Progenitor cell of endocrine pancreas (in vitro differentiated cells): ENCODE data around the gene NUDT7. TPM values are rescaled to one million over a fixed set of nuclear protein-coding genes. Genes with fewer than 3 reads are reported as not detected.

Experiments
- DNase-seq: peaks from one replicate; pipeline ENCODE4 v3.0.0; 2021; ENCODE audit warnings: low spot score; ENCODE audit not compliant: unreplicated experiment
- H3K27ac Mint-ChIP-seq: 2 replicates; pipeline ENCODE4 v1.8.0; 2021; ENCODE audit warnings: mild to moderate bottlenecking, moderate library complexity, mixed read lengths
- H3K27me3 Mint-ChIP-seq: 2 replicates; pipeline ENCODE4 v1.8.0; 2021; ENCODE audit warnings: mixed read lengths
- H3K36me3 Mint-ChIP-seq: 2 replicates; pipeline ENCODE4 v1.8.0; 2022; ENCODE audit warnings: mixed read lengths; ENCODE audit not compliant: insufficient read depth
- H3K4me1 Mint-ChIP-seq: 2 replicates; pipeline ENCODE4 v1.8.0; 2021; ENCODE audit warnings: low read depth, mixed read lengths
- H3K4me3 Mint-ChIP-seq: 2 replicates; pipeline ENCODE4 v1.8.0; 2021; ENCODE audit warnings: low read depth, mild to moderate bottlenecking, moderate library complexity, mixed read lengths
- H3K9me3 Mint-ChIP-seq: 2 replicates; pipeline ENCODE4 v1.8.0; 2021; ENCODE audit warnings: low read depth, mixed read lengths
- CTCF ChIP-seq: fragments of 200-600 bp; sonication (generic); IDR thresholded peaks from one replicate; pipeline ENCODE4 v1.5.0; 2021; ENCODE audit warnings: antibody characterized with exemption, mild to moderate bottlenecking; ENCODE audit not compliant: unreplicated experiment
- total RNA-seq: library from RNA; stranded (reverse); gene quantifications from 2 replicates; pipeline ENCODE4 v1.2.1, GENCODE V29; 2021

Gene NUDT7
- total RNA-seq, 1 donor from 2014 or later: 4.2 TPM

DNA sequence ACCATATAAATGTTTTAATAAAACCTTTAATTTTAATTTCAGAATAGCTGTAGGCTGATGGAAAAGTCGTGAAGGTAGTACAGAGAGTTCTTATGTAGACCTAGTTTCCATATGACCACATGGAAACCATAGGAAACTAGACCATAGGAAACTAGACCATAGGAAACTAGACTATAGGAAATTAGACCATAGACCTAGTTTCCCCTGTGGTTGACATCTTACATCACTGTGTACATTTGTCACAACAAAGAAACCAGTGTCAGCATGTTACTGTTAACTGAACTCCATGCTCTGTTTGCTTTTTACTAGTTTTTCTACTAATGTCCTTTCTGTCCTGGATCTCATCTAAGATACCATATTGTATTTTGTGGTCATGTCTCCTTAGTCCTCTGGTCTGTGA lies 14.6 kb downstream of the NUDT7 start:
- H3K4me1 Mint-ChIP-seq: no peaks in the 10 kb centered on the region
- peaks cover 9% of the 10 kb centered on the region for H3K9me3 Mint-ChIP-seq
- no peak for TF ChIP-seq CTCF
- no peak for DNase-seq
- no peak overlapping the region for H3K27ac Mint-ChIP-seq
- no peaks in the 10 kb centered on the region for H3K27me3 Mint-ChIP-seq
- no peak overlapping the region for H3K4me3 Mint-ChIP-seq
- peaks cover 3% of the 10 kb centered on the region for H3K36me3 Mint-ChIP-seq

DNA sequence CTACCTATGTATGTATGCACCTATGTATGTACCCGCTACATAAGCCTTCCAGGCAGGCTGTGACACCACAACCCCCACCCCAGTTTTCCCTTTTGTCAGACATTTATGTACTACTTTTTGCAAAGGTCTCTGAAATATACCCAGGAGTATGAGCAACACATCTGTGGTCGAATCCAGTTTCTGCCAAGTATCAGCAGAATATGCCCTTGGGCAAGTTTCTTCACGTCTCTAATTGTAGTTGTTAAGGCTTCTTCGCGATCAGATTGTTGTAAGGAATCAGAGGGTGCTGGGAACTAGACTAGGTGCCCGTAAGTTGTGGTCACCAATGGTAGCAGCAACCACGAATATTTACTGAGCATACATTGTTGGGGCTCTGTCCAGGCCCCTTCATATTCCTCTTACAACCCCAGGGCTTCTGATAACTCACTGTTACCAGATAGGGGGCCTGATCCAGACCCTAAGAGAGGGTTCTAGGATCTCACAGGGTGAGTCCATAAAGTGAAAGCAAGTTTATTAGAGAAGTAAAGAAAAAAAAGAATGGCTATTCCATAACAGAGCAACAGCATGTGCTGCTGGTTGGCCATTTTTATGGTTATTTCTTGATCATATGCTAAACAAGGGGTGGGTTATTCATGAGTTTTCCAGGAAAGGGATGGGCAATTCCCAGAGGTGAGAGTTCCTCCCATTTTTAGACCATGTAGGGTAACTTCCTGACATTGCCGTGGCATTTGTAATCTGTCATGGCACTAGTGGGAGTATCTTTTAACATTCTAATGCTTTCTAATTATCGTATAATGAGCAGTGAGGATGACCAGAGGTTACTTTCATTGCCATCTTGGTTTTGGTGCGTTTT lies 16.6 kb downstream of the NUDT7 start:
- Mint-ChIP-seq H3K27me3 (no peaks in the 10 kb centered on the region), H3K36me3 (peaks cover 3% of the 10 kb centered on the region), H3K4me1 (no peaks in the 10 kb centered on the region), H3K4me3 (no peak overlapping the region), H3K9me3 (peaks cover 9% of the 10 kb centered on the region), H3K27ac (no peak overlapping the region)
- TF ChIP-seq CTCF: no peak
- DNase-seq: no peak

DNA sequence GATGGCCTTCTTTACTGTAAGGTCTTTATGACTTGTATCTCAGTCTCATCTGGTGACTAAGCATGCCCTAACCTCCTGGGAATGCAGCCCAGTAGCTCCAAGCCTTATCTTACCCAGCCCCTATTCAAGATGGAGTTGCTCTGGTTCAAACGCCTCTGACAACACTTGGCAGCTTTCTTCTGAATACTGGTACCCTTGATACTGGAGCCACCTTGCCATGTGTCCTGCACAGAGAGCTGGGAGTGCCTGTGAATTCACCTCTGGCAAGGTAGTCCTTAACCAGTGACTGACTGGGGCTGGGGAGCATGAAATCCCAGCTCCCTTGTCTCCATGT lies 17.2 kb downstream of the NUDT7 start:
- H3K27ac Mint-ChIP-seq: no peak overlapping the region
- H3K9me3 Mint-ChIP-seq: peaks cover 8% of the 10 kb centered on the region
- no peak overlapping the region for H3K4me3 Mint-ChIP-seq
- TF ChIP-seq CTCF: no peak
- no peak for DNase-seq
- H3K27me3 Mint-ChIP-seq: no peaks in the 10 kb centered on the region
- H3K4me1 Mint-ChIP-seq: no peaks in the 10 kb centered on the region
- H3K36me3 Mint-ChIP-seq: peaks cover under 1% of the 10 kb centered on the region

- Mint-ChIP-seq H3K4me3 (no peak overlapping the region), H3K27me3 (peaks cover 2% of the 10 kb centered on the region), H3K27ac (no peak overlapping the region), H3K4me1 (no peaks in the 10 kb centered on the region), H3K36me3 (no peaks in the 10 kb centered on the region), H3K9me3 (no peaks in the 10 kb centered on the region)
- TF ChIP-seq CTCF: no peak
- DNase-seq: no peak
Measured at GRCh38 chr16:77744141-77744540, 21.8 kb downstream of the NUDT7 start.

DNA sequence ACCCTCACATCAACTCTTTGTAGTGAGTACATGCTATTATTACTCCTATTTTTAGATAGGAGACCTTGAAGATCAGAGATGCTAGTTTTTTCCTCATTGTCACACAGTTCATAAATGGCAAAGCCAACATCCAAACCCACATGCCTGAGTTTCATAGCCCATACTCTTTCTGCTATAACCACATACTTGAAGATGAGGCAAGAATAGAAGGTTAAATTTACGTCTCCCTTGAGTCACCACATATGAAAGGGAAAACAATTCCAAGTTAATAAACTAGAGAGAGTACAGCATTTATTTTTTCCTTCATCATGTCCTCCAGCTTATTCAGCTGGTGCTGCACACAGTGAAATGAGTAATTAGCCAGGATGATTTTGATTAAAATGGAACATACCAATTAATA lies 23.7 kb downstream of the NUDT7 start:
- Mint-ChIP-seq H3K27ac (no peak overlapping the region), H3K9me3 (no peaks in the 10 kb centered on the region), H3K36me3 (no peaks in the 10 kb centered on the region), H3K27me3 (peaks cover 2% of the 10 kb centered on the region), H3K4me3 (no peak overlapping the region), H3K4me1 (no peaks in the 10 kb centered on the region)
- DNase-seq: no peak
- no peak for TF ChIP-seq CTCF
